Testis (tissue), 2 donors: ENCODE measurements around the gene KCNIP3.

Source experiments
- POLR2A ChIP-seq: fragments of 450-650 bp; IDR thresholded peaks from one replicate; pipeline ENCODE4 v1.6.1; 2017; ENCODE audit warnings: antibody characterized with exemption, mild to moderate bottlenecking, moderate library complexity
- TF ChIP-seq, protein P1 (sequence below), 3 experiments: fragments of 450-650 bp in 2 of 3; fragments of 200-600 bp in 1 of 3; sonication (generic) in 1 of 3; IDR thresholded peaks; one replicate each; pipeline ENCODE4 v1.5.1; 2016 to 2019; ENCODE audit warnings: antibody characterized with exemption in 3 of 3, mild to moderate bottlenecking in 2 of 3, moderate library complexity in 1 of 3

- TF ChIP-seq, protein P1, sequence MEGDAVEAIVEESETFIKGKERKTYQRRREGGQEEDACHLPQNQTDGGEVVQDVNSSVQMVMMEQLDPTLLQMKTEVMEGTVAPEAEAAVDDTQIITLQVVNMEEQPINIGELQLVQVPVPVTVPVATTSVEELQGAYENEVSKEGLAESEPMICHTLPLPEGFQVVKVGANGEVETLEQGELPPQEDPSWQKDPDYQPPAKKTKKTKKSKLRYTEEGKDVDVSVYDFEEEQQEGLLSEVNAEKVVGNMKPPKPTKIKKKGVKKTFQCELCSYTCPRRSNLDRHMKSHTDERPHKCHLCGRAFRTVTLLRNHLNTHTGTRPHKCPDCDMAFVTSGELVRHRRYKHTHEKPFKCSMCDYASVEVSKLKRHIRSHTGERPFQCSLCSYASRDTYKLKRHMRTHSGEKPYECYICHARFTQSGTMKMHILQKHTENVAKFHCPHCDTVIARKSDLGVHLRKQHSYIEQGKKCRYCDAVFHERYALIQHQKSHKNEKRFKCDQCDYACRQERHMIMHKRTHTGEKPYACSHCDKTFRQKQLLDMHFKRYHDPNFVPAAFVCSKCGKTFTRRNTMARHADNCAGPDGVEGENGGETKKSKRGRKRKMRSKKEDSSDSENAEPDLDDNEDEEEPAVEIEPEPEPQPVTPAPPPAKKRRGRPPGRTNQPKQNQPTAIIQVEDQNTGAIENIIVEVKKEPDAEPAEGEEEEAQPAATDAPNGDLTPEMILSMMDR (IDR thresholded peaks at IDR 0.05) = no peak
- no peak for TF ChIP-seq POLR2A
These were observed 52.6 kb downstream of the KCNIP3 start for GRCh38 chr2:95349568-95350322.
